SU-DHL-6 (cell line): ENCODE measurements around the gene ZIC4.

Experiments
- CTCF ChIP-seq: fragments of 200-600 bp; sonication (generic); IDR thresholded peaks from one replicate; pipeline ENCODE4 v1.5.1; 2017; ENCODE audit warnings: antibody characterized with exemption, mild to moderate bottlenecking, low read length, moderate library complexity; ENCODE audit not compliant: insufficient read depth, poor library complexity, severe bottlenecking
- EZH2phosphoT487 ChIP-seq: fragments of 200-600 bp; sonication (generic), shearing (Covaris generic); conservative IDR thresholded peaks from 2 replicates; pipeline ENCODE4 v1.6.1; 2018; ENCODE audit warnings: mild to moderate bottlenecking, antibody characterized with exemption, low read length, moderate library complexity, mixed read lengths

DNA sequence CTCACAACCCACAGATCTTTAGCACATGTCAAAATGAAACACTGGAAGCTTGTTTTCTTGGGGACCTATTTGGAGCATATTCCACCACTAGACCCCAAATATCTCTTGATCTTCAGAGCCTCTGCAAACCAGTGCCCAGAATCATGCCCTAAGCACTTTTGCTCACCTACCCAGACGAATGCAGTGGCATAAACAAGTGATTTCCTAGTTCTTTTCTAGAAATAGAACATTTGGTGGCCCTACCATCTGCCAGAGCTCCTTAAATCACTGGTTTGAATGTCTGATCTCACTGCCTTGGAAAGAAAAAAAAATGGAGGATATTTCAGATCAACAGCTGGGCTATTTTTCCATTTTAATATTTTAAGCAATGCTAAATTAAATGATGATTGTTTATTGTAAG, 5.3 kb downstream of the ZIC4 start:
- TF ChIP-seq CTCF (no peak), EZH2phosphoT487 (no peak)
